A549 (cell line): ENCODE measurements around the gene AUTS2.

Experiments used
- CTCF ChIP-seq: fragments of >200 bp; sonication (Bioruptor Twin); formaldehyde crosslinking; IDR thresholded peaks from 3 replicates; pipeline ENCODE4 v1.5.1; 2016
- ELK1 ChIP-seq: fragments of 150-350 bp; IDR thresholded peaks from 2 replicates; pipeline ENCODE4 v1.6.1; 2014; ENCODE audit warnings: low read depth, mild to moderate bottlenecking, low read length
- FOSL2 ChIP-seq, 2 experiments: fragments of 450-650 bp in 1 of 2; fragments of >200 bp in 1 of 2; sonication (Bioruptor Twin) in 1 of 2; formaldehyde crosslinking; IDR thresholded peaks; 2 replicates each; pipeline versions ENCODE4 v1.5.0 to v1.6.1; 2016 to 2020; ENCODE audit warnings: mild to moderate bottlenecking in 1 of 2, moderate library complexity in 1 of 2
- GATA3 ChIP-seq: IDR thresholded peaks from 2 replicates; pipeline ENCODE4 v1.6.1; 2012; ENCODE audit warnings: borderline replicate concordance
- JUN ChIP-seq, 2 experiments: fragments of >200 bp; sonication (Bioruptor Twin); formaldehyde crosslinking; IDR thresholded peaks; 2 replicates in 1 of 2; 3 replicates in 1 of 2; pipeline ENCODE4 v1.6.1; 2016 to 2017
- KDM1A ChIP-seq: fragments of 200-600 bp; sonication (generic); IDR thresholded peaks from 2 replicates; pipeline ENCODE4 v1.6.1; 2016; ENCODE audit warnings: low read depth, mild to moderate bottlenecking
- MAX ChIP-seq: IDR thresholded peaks from 2 replicates; pipeline ENCODE4 v1.6.1; 2012
- PHF8 ChIP-seq: fragments of 200-600 bp; sonication (generic); IDR thresholded peaks from 2 replicates; pipeline ENCODE4 v1.6.1; 2016; ENCODE audit warnings: low read depth, mild to moderate bottlenecking, antibody characterized with exemption, moderate library complexity, borderline replicate concordance
- POLR2A ChIP-seq: IDR thresholded peaks from 2 replicates; pipeline ENCODE4 v1.6.1; 2012; ENCODE audit warnings: mild to moderate bottlenecking, low read length
- RAD21 ChIP-seq, 2 experiments: fragments of >200 bp in 1 of 2; sonication (Bioruptor Twin) in 1 of 2; formaldehyde crosslinking in 1 of 2; IDR thresholded peaks in 1 of 2; conservative IDR thresholded peaks in 1 of 2; 2 replicates in 1 of 2; 3 replicates in 1 of 2; pipeline ENCODE4 v1.6.1; 2012 to 2018; ENCODE audit warnings: inconsistent platforms in 1 of 2
- RFX5 ChIP-seq: fragments of 450-650 bp; IDR thresholded peaks from 2 replicates; pipeline ENCODE4 v1.7.1; 2014; ENCODE audit warnings: antibody characterized with exemption, mild to moderate bottlenecking, moderate library complexity
- ZC3H11A ChIP-seq: fragments of 450-650 bp; IDR thresholded peaks from 2 replicates; pipeline ENCODE4 v1.6.1; 2014; ENCODE audit warnings: antibody characterized with exemption, mild to moderate bottlenecking

GRCh38 chr7:70836946-70837345 lies 1238.7 kb downstream of the AUTS2 start:
- TF ChIP-seq CTCF (no peak), PHF8 (no peak), RAD21 (conservative IDR thresholded peaks at IDR 0.05 in 1 of 2, IDR thresholded peaks at IDR 0.05 in 1 of 2) (no peak), MAX (no peak), RFX5 (no peak), GATA3 (no peak), JUN (IDR thresholded peaks at IDR 0.05) (no peak), KDM1A (no peak), FOSL2 (IDR thresholded peaks at IDR 0.05) (no peak), FOSL2 (CRISPR knock-in tag; IDR thresholded peaks at IDR 0.05) (no peak), ELK1 (no peak), POLR2A (no peak), ZC3H11A (no peak)
